ENCODE data around the gene LILRB5.
"Not testable (repeated sequence)": the region's sequence is repeated elsewhere in the genome, so short reads cannot be mapped to it uniquely, and the experiment has no call there.

LILRB5 gene

DNA sequence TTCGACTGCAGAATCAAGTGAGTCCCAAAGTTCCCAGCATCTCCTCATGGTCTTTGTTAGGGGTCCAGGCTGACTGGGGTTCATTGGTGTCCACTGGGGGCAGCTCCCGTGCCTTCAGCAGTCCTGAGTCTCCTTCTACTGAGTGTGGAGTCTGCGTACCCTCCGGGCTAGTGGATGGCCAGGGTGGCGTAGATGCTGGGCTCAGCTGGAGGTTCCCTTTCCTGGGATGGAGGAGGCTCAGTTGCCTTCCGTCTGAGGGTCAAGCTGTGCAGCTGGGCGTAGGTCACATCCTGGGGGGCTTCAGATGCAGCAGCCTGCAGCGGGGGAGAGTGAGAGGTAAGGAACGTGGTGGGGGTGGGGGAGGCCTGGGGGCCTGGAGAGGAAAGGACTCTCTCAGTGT, 17.4 kb upstream of the LILRB5 start:
- DNase-seq = not testable (repeated sequence)

DNA sequence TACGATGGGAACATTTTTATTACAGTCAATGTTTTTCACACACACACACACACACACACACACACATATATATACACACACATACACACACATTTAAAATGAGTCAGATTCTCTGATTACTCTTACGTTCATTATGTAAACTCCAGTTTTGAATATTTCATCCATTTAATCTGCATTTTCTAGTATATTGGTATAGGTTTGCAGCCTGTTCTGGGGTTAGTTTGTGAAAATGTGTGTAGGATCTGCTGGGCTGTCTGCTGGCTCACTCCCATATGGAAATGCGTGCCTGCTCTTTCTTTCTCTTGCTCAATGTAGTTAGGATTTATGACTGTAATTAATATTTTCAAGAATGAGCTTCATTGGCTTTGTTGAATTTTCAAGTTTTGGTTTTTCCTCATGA, 16.7 kb upstream of the LILRB5 start:
- no peak for DNase-seq

DNA sequence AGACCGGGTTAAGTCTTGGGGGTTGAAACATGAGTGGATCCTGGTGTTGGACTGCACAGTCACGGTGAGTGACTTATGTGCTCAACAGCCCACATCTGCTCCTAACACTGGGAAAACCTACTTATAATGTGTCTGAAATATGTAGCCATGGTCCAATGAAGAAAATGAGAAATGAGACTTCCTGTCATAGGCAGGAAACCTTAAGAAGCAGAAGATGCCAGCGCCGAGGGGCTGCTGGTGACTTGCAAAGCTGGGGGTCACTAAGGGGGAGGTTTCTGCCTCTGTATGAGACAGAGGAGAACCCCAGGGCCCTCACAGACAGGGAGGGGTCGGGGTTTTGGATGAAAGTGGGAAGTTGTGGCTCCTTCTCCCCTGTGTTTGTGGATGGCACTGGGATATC, 15.1 kb upstream of the LILRB5 start:
- peak; percentile 50 to 54 for DNase-seq

DNA sequence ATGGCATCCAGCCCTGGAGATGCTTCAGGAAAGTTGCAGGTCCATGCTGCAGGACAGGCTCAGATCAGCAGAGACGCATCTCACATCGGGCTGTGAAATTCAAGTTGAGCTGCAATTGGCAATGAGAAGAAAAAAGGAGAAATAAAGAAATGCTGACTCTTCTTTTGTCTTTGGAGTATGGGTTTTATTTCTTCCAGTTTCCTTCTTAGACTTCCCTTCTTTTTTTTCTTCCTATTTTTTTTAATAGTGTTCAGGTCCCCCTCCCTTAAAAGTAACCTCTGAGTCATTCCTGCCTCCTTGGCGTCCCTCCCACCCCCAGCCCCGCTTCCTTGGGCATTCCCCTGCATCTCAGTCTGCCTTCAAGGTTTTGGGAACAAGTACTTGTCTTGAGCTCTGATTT, 14.5 kb upstream of the LILRB5 start:
- DNase-seq = peak; percentile 82 to 89

DNA sequence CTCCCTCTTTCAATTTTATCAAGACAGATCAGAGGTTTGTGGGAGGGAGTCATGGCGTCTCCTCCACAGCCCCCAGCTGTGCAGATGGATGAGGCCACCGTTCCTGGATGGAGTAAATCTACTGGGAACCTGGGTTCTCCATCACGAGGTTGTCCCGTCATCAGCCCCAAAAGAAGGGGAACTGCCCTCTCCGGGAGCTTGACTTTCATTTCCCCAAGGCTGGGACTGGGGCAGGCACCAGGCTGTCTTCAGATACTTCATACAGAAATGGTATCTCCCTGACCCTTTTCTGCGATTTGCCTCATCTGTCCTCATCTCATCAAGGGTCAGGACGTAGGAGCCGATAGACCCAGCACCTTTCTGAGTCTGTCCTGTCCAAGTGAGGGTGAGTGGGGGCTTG, 14.0 kb upstream of the LILRB5 start:
- peak; percentile 93 to 94 for DNase-seq

DNA sequence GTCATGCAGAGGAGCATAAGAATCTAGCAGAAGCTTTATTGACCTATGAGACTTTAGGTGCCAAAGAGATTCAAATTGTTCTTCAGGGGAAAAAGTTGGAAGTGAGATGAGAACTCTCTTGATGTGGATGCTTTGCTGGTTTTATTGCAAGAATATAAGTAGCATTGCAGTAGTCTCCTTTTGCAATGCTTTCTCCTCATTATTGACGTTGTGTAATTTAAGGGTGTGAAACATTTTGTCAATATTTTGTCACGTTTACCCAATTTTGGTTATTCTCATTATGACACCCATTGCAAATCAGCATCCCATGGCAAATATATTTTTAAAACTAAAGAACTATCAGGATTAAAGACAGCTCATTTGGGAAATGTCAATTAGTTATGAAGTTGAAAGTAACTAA, 11.9 kb upstream of the LILRB5 start:
- peak; percentile 74 to 84 for DNase-seq

DNA sequence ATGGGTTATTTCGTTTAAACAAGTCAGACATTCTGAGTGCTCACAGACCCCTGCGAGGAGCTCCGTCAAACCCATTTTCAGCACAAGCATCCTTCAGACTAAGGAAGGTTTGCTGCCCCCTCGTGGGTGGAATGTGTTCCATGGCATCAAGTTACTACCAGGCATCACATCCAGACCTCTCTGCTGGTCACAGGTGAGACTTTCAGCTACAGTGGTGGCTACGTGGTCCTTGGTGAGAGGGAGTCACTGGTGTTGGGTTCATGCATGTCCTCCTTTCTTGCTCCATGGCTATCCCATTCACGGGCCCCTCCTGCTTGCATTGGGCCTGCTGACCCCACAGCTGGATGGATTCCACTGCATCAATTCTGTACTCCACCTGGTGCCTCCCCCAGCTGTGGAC, 9.1 kb upstream of the LILRB5 start:
- DNase-seq = peak in 1 of 2 donors; percentile 90

DNA sequence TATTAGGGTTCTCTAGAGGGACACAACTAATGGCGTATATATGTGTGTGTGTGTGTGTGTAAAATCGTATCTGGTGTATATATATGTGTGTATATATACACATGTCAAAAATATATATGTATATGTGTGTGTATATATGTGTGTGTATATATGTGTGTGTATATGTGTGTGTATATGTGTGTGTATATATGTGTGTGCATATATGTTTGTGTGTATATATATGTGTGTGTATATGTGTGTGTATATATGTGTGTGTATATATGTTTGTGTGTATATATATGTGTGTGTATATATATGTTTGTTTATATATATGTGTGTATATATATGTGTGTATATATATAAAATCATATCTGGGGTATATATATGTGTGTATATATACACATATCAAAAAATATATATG, 5.4 kb upstream of the LILRB5 start:
- DNase-seq = no peak

DNA sequence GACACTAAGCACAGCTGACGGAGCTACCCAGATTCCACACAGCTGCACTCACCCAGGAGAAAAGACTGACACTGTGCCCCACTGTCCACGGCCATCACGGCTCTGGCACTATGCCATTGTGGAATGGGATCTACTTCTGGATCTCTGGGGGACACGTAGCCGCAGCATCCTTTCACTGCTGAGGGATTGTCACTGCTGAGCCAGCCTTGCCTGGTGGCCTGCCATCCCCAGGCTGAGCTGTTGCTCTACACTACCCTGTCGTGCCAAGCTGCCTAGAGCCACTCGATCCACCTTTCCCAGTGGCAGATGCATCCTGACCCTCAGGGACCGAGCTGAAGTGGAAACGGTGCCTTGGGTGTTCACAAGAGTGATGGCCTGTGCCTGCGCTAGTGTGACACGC, 5.0 kb upstream of the LILRB5 start:
- no peak for DNase-seq

DNA sequence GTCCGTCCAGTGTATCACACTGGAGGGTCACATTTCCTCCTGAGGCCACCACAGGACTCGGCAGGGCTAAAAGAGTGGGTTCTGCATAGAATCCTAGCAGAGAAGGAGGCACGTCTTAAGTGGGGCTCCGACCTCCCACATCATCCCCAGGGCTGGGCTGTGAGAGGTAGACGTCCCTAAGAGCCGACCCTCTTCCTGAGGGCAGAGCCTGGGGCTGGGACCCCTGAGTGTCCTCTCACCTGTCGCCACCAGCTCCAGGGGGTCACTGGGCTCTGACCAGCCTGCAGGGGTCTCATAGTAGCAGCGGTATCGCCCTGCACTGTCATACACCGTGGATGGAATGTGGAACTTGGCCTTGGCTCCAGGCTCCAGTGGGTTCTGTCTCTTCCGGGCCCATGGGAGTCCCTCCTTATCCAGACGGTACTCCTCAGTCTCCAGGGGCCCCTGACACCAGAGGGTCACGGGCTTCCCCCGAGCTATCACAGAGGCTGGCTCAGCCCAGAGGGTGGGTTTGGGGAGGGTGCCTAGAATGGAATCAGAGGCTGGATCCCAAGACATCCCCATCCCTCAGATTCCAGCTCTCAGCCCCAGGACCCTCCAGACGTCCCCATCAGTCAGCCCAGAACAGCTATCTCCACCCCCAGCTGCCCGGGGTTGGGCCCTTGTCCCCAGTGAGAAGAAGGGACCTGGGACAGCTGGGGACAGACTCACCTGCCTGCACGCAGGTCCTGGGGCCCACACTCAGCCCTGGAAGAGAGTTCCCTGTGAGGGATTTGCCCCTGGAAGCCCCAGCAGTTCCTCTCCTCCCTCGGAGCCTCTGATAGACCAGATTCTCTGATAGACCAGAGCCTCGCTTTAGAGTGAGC, 590 bp downstream of the LILRB5 start:
- DNase-seq = no peak

DNA sequence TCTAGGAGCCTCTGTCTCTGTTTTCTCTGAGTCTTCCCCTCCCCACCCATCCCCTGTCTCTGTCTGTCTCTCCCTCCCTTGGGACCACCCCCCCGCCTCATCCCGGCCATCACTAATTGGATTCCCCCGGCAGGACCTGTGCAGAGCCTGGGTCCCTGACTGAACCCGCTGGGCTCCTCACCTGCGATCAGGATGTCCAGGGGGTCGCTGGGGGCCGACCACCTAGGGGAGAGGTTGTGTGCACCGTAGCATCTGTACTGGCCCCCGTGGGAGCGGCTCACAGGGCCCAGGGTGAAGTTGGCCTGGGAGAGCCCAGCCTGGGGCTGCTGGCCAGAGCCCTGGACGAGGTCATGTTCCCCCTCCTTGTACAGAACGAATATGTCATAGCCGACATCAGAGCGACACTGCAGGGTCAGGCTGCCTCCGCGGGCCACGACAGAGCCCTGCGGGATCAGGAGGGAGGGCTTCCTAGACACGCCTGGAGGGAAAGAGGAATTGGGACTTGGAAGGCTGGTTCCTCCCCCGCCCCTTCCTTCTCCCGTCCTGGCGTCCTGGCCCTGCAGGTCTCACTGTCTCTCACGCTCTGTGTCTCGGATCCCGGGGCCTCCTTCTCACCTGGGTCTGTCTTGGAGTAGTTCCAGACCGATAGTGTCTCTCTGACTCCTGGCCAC, 1.8 kb downstream of the LILRB5 start:
- DNase-seq = no peak

DNA sequence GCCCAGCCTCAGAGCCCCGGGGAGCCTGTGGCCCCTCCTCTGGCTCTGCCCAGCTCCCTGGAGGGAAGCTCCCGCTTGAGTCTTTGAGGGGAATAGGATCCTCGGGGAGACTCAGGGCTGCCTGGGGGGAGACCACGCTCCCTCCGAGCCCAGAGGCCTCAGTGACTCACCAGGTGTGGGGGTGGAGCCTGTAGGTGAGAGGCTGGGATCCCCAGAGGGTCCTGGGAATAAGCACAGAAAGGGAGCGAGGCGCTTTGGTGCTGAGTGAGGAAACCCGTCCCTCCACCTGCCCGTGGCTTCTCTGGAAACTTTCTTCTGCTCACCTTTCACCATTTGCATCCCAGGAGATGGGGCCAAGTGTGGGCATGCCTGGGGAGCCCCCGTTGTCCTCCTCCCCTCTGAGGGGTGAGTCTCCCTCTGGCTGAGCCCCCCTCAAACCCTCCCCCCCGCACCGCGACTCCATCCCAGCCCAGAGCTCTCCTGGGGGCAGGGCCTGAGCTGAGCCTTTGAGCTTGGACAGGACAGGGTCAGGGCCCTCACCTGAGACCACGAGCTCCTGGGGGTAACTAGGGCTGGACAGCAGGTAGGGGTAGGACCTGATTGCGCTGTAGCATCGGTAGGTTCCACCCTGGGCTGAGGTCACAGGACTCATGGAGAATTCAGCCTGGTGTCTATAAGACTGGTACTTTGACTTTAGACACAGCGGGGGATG, 2.7 kb downstream of the LILRB5 start:
- no peak for DNase-seq

DNA sequence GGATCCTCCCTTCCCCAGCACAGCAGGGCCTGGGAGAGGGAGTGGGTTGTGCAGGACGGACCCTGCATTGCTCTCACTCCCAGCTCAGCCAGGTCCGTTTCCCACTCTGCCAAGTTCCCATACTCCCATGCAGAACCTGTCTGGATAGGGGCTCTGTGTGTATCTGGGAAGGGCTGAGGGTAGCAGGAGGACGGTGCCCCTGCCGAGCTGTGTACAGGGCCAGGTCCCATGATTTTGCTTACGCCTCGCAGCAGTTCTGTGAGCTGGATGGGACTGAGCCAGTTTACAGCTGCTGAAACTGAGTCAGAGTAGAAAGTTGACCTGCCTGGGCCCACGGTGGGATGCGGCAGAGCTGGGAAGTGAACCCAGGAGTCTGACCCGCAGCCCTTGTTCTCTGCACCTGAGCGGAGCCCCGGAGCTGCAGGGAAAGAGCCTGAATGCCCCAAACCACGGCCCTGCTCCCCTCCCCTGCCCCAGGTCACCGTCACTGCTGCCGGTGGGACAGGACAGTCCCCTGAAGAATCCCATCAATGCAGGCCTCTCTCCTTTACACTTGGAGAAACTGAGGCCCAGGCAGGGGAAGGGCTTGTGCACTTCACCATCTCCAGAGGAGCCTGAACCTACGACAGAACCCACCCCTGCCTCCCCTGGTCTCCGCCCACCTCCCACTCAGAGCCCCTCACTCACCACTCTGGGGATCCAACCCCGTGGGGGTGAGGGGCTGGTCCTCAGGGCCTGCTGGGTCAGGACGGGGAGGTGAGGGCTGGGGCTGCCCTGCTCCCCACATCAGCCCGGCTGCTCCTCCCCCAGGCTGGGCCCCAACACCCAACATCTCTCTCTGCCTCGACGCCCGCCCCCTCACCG, 3.5 kb downstream of the LILRB5 start:
- DNase-seq = no peak

DNA sequence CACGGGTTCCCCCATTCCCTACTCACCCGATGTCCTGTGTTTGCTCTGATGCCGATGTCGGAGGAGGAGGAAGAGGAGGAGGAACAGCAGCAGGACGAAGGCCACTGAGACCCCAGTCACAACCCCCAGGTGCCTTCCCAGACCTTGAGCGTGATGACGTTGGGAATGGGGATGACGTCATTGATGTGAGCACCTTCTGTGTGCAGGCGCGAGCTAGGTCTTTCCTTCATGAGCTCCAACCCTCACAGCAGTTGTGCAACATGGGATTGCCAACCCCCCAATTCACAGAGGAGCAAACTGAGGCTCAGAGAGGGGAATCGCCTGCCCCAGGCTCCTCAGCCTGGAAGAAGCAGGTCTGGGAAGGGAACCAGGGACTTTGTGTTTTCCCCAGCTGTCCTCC, 4.2 kb downstream of the LILRB5 start:
- no peak for DNase-seq

DNA sequence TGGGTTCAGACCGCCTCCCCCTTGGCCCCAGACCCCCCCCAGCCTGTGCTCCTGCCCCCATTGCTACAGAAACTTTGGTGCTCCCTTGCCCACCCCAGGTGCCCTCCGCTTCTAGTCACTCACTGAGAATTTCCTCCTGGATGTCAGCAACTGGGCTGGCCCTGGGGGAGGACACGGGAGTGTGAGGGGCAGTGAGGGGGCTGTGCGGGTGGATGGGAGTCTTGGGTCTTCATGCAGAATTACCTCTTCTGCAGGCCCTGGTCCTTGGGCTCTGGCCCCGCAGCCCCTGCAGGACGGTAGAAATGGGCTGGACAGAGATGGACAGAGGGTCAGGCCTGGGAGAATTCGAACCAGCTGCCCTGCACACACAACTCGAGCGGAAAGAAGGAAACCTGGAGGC, 4.8 kb downstream of the LILRB5 start:
- no peak for DNase-seq

DNA sequence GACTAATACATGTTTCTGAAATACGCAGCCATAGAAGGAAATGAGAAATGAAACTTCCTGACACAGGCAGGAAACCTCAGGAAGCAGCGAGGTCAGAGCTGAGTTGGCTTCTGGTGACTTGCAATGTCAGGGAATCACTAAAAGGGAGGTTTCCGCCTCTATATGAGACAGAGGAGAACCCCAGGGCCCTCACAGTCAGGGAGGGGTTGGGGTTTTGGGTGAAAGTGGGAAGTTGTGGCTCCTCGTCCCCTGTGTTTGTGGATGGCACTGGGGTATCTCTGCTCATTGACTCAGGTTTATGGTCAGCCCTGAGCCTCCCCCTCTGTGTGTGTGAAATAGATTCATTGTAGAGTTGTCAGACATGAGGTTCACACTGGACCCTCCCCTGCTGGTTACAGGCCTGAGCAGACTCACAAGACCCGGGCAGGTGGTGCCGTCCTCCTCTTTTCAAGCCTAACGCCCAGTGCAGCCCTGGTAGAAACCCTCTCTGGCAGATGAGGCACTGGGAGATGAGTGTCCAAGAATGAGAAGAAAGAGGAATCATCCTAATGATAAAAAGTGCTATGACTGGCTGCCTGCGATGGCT, 9.0 kb downstream of the LILRB5 start:
- peak; percentile 86 to 92 for DNase-seq

DNA sequence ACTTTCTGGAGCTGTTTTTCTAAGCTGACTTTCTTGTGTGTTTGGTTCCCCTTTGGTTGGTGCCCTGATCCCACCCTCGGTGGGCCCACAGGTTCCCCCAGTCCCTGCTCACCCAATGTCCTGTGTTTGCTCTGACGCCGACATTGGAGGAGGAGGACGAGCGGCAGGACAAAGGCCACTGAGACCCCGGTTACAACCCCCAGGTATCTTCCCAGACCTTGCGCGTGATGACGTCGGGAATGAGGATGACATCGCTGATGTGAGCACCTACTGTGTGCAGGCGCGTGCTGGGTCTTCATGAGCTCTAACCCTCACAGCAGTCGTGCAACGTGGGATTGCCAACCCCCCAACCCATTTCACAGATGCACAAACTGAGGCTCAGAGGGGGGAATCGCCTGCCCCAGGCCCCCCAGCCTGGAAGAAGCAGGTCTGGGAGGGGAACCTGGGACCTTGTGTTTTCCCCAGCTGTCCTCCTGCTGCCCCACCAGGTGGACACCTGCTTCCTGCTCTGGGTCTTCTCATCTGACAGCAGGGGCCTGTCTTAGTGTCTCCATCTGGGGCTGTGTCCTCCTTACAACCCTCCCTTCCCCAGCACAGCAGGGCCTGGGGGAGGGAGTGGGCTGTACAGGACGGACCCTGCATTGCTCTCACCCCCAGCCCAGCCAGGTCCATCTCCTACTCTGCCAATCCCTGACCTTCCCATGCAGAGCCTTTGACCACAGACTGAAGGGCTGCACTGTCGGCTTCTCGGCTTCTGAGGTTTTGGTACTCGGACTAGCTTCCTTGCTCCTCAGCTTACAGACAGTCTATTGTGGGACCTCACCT, 9.8 kb downstream of the LILRB5 start:
- DNase-seq = no peak

DNA sequence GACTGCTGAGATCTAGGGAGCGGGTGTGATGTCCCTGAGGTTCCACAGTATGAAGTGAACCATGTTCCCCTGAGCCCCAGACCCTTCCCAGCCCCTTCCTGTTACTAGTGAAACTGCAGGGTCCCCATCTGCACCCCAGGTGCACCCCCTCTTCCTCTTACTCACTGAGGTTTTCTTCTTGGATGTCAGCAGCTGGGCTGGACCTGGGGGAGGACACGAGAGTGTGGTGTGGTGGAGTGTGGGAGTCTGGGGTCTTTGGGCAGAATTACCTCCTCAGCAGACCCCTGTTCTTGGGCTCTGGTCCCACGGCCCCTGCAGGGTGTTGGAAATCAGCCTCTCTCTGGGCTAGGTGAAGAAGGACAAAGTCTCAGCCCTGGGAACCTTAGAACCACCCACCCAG, 11.1 kb downstream of the LILRB5 start:
- no peak for DNase-seq

DNA sequence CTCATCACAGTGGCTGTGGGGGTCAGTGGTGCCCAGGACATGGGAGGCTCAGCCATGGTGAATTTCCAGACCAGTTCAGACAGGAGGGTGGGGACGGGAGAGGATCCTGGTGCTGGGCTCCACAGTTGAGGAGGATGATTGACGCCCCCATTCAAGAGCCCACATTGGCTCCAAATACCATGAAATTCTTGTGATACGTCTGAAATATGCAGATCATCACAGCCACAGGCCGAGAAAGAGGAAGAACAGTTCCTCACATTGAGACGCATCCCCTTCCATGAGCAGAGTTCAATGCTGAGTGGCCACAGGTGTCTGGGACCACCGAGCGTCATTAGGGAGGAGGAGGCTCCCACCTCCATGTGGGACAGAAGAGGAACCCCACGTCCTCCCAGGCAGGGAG, 13.3 kb downstream of the LILRB5 start:
- peak in 1 of 2 donors; percentile 31 for DNase-seq

DNA sequence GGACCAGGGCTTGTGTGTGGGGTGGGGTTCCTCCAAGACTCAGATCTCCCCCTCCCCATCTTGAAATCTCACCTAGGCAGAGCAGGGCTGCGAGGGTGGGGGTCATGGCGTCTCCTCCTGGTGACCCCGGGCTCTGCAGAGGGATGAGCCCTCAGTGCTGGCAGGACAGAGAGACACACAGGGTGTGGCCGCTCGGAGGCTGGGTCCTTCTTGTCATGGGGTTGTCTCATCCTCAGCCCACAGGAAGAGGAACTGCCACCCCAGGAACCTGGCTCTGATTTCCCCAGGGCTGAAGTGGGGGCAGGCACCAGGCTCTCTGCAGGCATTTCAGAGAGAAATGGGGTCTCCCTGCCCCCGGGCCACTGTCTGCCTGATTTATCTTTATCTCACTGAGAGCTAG, 14.4 kb downstream of the LILRB5 start, which contains the start of gene LILRA6:
Gene LILRA6, minus strand, starts transcription at position 145 of the 400 bp plus-strand sequence.
- DNase-seq = peak in 1 of 2 donors; percentile 49

DNA sequence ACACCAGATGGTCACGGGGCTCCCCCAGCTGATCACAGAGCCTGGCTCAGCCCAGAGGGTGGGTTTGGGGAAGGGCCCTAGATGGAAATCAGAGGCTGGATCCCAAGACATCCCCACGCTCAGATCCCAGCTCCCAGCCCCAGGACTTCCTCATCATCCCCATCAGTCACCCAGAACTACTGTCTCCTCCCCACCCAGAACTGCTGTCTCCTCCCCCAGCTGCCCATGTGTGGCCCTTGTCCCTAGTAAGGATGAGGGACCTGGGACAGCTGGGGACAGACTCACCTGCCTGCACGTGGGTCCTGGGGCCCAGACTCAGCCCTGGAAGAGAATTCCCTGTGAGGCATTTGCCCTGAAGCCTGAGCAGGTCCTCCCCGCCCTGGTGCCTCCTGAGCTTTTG, 14.8 kb downstream of the LILRB5 start:
- DNase-seq = peak in 1 of 2 donors; percentile 26
